HG03159 (cell line): Measurements from ENCODE around the gene LTBP2.

Source experiments
- ATAC-seq: cut with Tn5 transposase; IDR thresholded peaks from one replicate; pipeline ENCODE4 v1.9.1; 2021; ENCODE audit warnings: mild to moderate bottlenecking, moderate library complexity; ENCODE audit not compliant: unreplicated experiment

The LTBP2 gene

DNA sequence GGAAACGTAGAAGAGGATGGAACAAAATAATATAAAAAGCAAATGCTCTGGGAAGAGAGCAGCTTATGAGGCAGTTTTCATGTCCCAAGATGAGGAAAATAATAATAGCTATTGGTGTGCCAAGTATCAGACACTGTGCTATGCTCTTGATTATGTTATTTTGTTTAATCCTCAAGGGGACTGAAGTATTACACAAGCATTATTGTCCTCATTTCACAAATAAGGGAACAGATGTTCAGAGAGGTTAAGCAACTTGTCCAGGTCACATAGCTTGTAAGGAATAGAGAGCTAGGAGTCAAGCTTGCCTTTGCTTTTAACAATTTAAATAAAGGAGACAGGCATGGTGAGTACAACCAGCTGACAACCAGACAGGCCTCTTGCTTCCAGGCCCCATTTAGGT, 26.9 kb upstream of the LTBP2 start:
- no peak for ATAC-seq

DNA sequence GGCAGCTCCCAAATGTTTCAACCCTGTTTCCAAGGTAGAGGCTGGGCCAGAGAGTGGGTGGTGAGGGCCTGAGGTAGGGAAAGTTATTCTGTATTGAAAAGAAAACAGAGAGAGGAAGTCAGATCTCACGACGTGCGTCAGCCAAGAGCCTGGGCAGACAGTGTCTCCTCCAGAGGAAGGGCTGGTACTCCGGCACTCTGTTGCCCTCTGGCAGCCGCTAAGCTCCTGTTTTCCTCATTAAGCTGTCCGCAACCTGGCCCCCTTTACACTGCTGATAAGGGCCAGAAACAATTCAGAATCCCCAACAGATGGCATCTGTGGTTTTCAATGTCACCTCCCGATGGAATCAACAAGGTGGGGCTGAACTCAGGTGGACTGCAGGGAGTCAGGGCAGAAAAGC, 26.0 kb upstream of the LTBP2 start:
- no peak for ATAC-seq

DNA sequence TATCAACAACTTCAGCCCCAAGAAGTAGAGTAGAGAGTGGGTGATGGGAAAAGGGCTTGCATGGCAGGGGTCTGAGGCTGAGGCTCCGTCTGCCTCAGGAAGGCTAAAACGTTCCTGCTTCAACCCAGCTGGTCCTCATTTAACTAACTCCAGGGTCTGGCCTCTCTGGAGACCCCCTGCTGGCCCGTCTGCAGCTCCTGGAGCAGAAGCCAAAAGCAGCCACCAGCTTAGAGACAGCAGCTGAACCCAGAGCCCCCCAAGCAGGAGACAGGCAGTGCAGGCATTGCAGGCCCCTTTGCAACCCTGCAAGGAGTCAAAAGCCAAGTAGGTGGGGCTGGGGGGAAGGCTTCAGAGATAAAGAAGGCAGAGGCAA, 25.1 kb upstream of the LTBP2 start:
- ATAC-seq = no peak

DNA sequence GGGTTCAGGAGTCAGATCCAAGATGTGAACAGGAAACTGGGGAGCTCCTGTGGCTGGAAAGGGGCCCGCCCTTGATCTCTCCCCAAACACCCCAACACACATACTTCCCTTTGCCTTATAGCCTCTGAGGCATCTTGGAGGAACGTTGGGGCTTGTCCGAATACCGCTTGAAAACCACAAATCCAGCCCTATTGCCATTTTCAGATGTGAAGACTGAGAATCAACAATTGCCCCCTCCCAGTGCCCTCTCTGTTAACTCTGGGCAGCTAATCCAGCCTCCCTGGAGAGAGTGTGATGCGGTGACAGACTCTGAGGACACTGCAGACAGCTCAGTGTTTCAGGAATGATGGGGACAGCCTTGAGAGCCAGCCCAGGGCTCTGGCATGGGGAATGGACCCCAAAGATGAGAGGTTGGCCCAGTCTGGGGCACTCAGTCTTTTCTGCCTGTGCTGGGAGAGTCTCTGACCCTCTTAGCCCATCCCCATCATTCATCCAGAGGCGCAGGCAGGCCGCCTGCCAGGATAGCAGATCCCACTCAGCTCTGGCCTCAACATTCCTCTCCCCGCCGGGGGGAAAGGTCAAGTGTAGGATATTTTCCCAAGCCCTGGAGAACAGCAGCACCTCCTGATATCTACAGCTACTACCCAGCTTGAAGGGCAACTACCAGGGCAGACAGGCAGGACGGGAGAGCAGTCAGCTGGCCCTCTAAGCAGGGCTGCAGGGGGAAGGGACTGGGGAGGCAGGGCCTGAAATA, 24.6 kb upstream of the LTBP2 start:
- ATAC-seq = no peak

DNA sequence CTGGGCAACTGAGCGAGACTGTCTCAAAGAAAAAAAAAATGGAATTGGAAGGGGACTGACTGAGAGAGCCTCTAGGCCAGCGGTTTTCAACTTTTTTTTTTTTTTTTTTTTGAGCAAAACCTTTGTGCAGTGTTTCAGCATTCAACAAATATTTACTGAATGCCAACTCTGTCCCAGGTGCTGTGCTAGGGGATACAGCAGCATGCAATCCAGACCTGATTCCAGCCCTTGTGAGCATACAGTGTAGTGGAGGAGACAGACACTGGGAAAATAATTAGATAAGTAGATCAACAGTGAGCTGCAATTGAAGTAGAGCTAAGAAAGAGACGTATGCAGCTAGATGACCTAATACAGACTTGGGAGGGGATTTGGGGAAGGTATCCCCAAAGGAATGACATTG, 23.8 kb upstream of the LTBP2 start:
- ATAC-seq = no peak

DNA sequence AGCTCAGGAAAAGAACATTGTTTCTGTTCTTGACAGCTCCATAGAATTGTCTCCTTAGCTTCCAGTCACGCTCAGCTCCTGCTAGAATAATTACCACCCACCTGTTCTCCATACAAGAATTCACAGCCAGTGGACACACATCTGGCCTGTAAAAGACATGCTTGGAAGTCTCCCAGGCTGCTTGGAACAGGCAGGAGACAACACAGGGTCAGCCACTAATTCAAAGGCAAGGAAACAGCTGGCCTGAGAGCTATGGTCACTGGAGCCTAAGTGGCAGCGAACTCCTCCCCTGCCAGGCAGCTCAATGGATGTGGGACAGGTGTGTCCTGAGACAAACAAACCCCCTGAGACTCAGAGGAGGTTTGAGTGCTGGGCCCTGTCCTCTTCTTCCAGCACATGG, 22.9 kb upstream of the LTBP2 start:
- ATAC-seq = no peak

DNA sequence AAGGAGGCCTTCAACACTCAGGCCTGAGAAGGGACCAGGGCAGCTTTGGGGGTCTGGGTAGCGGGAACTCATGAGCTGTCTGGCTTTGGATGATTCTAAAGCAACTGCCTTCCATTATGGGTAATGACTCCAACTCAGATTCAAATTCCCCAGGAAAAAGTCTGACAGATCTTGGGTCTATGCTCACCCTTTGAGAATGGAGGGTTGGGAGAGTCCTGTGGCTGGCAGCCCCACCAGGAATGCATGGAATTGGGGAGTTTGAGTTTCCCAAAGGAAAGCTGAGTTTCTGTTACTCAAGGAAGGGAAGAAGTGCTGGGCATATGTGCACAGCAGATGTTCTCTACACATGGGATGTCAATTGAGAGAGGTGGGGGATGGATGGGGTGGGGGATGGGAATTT, 22.4 kb upstream of the LTBP2 start:
- ATAC-seq = no peak

DNA sequence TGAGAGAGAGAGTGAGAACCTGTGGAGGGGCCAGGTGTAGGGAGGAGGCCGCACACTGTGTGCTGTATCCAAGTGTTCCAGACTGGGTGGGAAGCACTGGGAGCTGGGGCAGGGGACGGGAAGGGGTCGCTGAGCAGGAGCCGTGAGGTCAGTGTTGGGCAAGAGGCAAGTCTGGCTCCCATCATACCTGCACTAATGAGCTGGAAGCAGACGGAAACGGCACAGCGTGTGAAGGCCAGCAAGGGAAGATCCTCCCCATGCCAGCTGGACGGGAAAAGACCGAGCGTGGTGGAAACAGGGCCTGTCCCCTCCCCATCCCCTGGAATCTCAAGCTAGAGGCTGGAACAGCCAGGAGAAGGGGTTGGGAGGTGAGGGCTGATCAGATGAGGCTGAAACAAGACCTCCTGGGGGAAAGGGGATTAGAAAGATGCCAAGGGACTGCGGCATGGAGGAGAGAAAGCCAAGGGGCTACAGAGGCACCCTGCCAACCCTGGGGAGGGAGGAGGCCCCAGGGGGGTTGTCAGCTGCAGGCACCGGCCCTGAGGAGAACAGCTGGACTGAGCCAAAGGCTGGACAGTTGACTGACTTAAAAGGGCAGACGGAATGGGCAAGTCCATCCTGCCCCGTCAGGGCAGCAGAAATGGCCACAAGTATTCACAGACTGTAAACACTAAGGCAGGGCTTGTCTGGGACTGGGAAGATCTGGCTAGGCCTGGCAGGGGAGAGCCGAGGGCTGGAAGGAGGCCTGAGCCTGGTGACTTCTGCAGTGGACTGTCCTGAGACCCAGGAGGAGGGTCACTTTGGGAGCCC, 19.0 kb upstream of the LTBP2 start:
- ATAC-seq = no peak

DNA sequence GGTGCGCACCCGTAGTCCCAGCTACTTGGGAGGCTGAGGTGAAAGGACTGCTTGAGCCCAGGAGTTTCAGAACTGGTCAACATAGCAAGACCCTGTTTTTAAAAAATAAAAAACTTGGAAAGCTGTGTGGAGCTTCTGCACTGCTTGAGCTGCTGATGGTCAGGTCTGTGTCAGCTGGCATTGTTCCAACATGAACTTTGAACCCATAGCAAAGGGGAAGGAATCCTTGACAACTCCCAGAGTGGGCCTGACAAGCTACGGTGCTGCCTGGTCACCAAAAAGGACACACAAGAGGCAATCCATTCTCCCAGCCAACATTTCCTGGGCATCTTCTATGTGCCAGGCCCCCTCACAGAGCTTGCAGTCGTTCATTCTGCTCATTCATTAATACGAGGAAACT, 16.4 kb upstream of the LTBP2 start:
- no peak for ATAC-seq

DNA sequence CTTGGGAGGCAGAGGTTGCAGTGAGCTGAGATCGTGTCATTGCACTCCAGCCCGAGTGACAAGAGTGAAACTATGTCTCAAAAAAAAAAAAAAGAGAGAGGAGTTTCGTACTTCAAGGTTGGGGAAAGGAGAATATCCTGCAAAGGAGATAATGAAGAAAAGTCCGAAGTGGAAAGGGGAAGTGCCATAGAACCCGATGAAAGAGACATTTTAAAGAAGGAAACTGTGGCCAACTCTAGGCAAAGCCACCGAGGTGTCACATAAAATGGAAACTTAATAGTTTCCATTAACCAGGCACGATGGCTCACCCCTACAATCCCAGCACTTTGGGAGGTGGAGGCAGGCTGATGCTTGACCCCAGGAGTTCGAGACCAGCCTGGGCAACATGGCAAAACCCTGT, 15.0 kb upstream of the LTBP2 start:
- ATAC-seq = no peak

DNA sequence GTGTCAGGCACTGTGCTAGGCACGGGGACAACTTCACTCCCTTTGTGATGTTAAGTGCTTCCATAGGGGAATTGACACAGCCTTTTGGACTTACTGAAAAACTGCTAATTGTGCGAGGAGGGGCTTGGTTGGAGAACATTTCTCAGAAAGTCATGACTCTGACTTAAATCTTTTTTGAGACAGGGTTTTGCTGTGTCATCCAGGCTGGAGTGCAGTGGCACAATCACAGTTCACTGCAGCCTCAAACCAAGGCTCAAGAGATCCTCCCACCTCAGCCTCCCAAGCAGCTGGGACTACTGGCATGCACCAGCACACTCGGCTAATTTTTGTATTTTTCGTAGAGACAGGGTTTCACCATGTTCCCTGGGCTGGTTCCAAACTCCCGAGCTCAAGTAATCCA, 10.2 kb upstream of the LTBP2 start:
- no peak for ATAC-seq

DNA sequence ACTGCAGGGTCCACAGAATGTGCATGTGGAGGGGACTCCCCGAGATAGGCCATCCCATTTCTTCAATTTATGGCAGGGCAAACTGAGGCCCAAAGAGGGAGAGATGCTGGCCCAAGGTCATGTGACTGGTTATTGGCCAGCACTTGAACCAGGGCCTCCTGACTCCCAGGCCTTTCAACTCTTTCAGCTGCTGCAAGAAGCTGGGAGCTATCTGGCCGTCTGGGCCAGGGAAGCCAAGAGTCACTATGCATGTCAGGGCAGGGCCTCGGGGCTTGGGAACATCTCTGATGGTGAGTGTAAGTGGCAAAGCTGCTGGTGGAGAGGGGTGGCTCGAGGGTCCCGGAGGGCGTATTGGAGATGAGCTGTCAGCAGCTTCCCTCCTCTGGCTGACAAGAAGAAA, 9.5 kb upstream of the LTBP2 start:
- no peak for ATAC-seq

DNA sequence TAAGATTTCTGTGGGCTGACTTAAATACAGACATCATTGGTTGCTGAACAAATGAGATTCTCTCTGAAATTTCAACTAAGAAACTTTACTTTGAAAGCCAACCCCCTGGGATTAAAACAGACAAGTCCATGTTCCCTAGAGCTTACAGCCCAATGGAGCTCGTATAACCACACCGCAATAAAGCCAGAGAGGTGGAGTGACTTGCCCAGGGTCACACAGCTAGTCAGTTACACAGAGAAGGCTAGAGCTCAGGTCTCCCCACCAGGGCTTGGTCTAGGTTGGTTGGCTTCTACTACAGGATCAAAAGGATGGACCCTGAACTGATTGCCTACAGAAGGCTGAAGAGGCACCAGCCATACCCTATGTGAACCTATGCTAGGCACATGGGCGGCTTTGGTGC, 8.9 kb upstream of the LTBP2 start:
- no peak for ATAC-seq

DNA sequence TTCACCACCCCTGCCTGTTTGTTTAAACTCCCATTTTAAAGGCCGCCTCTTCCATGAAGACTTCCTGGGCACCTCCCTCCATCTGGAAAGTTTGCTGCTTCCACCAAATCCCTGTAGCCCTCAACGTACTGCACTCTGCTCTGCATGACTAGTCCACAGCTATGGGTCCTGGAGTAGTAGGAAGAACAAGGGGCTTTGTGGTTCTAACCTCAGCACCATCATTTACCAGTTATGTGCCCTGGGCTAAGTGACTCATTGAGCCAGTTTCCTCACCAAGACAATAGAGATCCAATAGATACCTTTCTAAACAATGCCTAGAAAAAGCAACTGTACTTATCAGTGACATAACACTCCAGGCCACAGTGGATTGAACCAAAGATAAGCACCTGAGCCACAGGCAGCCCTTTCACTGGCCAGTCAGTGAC, 8.5 kb upstream of the LTBP2 start:
- no peak for ATAC-seq

DNA sequence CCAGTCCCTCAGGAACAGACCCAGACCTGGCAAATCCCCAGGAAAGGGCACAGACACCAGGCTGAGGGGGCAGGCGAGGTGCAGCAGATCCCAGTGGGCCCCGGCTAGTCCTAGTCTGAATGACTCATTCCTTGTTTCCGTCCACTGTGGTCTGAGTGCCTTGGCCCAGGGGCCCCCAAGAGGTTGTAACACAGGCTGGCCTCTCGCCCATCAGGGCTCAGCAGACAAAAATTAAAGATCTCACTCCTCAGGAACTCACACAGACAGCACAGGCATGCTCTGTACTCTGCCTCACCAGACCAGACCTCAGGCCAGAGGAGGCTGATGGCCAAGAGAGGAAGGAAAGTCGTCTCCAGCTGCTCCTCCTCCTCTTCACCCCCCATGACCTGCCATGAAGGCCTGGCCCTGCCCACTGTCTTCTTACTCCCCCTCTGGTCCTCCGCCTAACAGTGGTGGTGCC, 7.7 kb upstream of the LTBP2 start:
- ATAC-seq = no peak

DNA sequence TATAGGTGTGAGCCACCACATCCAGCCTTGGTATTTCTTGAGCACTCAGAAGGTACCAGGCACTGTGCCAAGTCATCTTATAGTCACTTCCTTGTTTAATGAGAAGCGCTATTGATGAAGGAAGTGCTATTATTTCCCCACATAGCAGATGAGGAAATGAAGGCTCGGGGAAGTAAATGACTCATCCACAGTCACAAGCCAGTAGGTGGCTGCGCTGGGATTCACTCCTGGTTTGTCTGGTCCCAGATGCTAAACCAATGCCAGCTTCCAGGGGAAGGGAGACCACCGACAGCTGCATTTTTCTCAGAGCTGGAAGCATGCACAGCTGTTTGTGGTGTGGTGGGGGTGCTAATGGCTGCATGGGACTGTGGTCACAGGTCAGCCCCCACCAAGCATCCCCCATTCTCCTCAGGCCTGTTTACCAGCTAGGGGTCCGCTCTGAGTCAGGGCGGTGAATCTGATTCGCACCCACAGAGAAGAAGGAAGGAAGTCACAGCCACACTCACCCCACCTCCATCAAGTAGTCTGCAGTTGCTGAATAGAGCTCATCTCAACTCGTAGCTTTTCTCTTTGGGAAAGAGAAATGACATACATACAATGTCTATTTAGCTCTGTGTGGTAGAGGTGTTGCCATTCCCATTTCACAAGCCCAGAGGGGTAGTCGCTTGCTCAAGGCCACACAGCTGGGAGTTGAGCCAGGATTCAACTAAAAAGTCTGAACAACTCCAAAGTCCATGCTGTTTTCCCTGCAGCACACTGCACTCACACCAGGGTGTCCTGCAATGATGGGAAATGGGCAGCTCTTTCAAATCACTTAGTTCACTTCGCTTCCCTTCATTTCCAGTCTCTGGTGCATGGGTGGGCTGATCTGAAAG, 6.3 kb upstream of the LTBP2 start:
- no peak for ATAC-seq

DNA sequence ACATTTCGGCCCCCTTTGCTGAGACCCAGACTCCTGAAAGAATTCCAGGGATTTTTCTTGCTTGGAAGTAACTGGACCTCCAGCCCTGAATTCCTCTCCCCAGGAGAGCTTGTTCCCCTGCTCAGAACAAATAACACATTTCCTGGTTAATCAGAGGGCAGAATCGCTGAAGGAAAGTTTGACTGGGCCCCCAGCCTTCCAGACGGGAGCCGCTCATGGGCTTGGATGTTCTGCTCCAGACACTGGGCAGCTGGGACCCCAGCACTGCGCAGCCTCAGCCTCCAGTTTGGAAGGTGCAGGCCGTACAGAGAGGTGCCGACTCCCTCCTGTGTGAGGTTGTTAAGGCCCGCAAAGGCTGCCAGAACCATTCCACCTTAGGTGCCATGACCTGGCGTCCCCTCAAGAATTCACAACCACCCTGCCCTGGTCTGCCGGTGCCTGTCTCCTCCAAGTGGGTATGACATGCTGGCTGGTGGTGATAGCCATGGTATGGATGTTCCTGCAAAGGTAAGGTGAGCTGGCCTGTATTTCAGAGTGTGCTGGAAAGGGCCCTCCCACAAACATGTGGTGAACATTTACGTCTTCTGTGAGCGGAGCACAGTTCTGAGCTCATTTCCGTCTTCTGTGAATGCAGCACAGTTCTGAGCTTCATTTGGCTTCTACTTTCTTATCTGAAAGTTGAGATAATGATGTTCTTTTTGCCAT, 5.1 kb upstream of the LTBP2 start:
- no peak for ATAC-seq

DNA sequence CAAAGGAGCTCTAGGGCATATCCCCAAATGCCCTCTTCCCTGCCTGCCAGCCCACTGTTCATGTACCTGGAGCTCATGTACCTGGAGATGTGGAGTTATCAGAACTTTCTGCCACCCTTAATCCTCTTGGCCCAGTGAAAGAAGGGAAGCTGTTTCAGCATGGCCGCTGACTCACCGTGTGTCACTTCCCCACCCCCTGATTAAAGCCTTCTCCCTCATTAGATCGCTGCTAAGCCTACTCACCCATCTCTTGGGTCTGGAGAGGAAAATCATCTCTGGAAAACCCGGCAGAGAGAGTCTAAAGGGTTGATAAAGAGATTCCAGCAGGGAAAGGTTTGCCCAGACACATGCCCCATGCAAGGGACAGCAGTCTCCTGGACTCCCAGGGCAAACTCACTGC, 4.5 kb upstream of the LTBP2 start:
- no peak for ATAC-seq

DNA sequence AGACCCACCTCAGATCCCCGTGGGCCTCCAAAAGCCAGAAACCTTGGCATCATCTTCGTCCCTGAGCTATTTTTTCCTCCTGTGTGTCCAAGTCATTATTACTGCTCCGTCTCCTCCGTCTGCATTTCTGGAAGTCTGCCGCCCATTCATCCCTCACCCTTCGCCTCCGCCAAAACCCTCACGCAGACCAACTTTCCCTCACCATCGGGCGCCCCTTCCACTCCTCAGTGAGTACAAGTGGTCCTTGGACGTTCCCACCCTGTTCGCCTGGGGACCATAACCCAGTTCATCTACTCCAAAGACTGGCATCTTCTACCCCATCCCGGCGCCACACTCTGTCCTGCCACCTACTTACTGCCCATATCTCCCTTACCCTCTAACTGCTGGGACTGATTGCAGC, 3.7 kb upstream of the LTBP2 start:
- ATAC-seq = no peak

DNA sequence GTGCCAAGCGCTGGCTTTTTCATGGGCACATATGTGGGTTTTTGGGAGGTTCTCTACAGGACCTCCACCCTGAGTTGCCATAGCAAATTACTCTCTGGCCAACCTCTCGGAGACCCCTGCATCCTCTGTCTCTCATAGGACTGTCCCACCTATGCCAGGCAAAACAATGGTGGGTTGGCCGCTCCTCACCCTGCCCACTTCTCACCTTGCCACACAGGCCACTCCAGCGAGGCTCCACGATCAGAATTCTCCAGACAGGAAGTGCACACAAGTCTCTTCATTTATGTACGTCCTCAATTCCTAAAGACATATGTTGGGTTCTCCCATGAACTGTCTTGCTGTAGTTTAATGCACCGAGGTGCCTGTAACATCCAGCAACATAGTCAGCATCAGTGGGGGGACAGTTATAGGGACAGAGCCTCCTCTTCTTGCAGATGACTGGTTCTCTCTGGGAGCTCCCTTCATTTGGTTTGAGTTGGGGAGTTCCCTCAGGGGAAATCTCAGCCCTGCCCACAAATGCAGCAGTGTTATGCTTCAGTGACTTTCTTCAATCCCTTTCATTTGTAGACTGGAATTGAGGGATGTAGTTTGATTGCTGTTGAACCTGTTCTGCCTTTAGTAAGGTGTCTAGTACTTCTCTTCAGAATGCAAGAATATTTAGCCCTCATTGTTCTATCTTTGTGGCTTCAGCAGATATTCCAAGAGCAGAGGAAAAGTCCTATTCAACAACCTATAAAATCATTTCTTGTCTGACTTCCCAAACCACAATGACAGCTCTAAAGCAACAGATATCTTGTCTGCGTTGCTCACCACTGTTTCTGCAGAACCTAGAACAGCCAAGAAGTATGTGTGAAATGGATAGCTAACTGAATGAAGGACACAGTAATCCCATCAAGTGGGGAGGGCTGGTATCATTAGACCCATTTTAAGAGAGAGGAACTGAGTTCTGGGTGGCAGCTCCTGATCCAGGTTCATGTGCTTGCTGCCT, 2.8 kb upstream of the LTBP2 start:
- ATAC-seq = no peak
